ENCODE data around the gene CD63. TPM values are rescaled to one million over a fixed set of nuclear protein-coding genes. Genes with fewer than 3 reads are reported as not detected.

The CD63 gene
- total and polyA plus RNA-seq, 2 of the 4 experiments (the other 2 are of a cell fraction): 995 to 1,398 TPM

GRCh38 chr12:55682087-55682796, 46.6 kb downstream of the CD63 start:
- BruUV-seq (replicated peaks): no TSS peak
- H3K36me3 ChIP-seq (ENCODE audit: control insufficient read depth, insufficient read depth, low read length): no peaks in the 10 kb centered on the region
- DNase-seq (no peak), ATAC-seq (ENCODE audit: low read depth) (no peak)
- CTCF ChIA-PET: interaction anchor here (1.1 to 1.2 kb wide), 2 partner anchors 14 to 56 kb away, joined by 3 read pairs; no protein-coding TSS in a partner anchor
- POLR2A ChIA-PET (ENCODE audit: unreplicated experiment): no interaction called here
- no peak overlapping the region for H2BK120ac ChIP-seq (ENCODE audit: low read depth, low read length)
- no peak overlapping the region for H4K5ac ChIP-seq (ENCODE audit: low read depth, low read length)
- 60% methylated on average over 1 of the region's 13 CpGs; no CpG with 5 or more reads in 1 of the 2 experiments for WGBS, 2 experiments (ENCODE audit: extremely low coverage in 2 of 2, insufficient read length in 1 of 2)
- H3K23ac ChIP-seq (ENCODE audit: low read depth, low read length): no peak overlapping the region
- no peak overlapping the region for H3K4me2 ChIP-seq (ENCODE audit: low read depth, low read length)
- H2BK15ac ChIP-seq (ENCODE audit: low read depth, low read length): no peak overlapping the region
- no peak overlapping the region for H2AK9ac ChIP-seq (replicated peaks; ENCODE audit: low read depth, low read length, poor library complexity)
- H3K18ac ChIP-seq (ENCODE audit: low read depth, low read length): no peak overlapping the region
- H3K27ac ChIP-seq (ENCODE audit: insufficient read depth, low read length): no peak overlapping the region
- dilution Hi-C loops (cut with HindIII; ENCODE audit: low sequenced_read_pairs, unreplicated experiment): no loop called here
- TF ChIP-seq USF2 (IDR thresholded peaks at IDR 0.05; ENCODE audit: low read depth, low read length): no peak
- TF ChIP-seq POLR2A (IDR thresholded peaks at IDR 0.05; ENCODE audit: low read depth, low read length): no peak
- no peak for TF ChIP-seq MAZ (IDR thresholded peaks at IDR 0.05; ENCODE audit: borderline replicate concordance, low read depth, low read length)
- no peak for TF ChIP-seq BHLHE40 (IDR thresholded peaks at IDR 0.05; ENCODE audit: low read depth, low read length)
- TF ChIP-seq CEBPB (IDR thresholded peaks at IDR 0.05; ENCODE audit: low read depth, low read length): no peak
- TF ChIP-seq RAD21 (IDR thresholded peaks at IDR 0.05; ENCODE audit: low read length): no peak
- TF ChIP-seq RFX5 (IDR thresholded peaks at IDR 0.05; ENCODE audit: low read depth, low read length): no peak
- TF ChIP-seq CHD1 (IDR thresholded peaks at IDR 0.05; ENCODE audit: low read depth, low read length): no peak
- TF ChIP-seq MAFK (IDR thresholded peaks at IDR 0.05; ENCODE audit: low read depth, low read length): no peak
- no peak for TF ChIP-seq MXI1 (IDR thresholded peaks at IDR 0.05; ENCODE audit: borderline replicate concordance, low read depth, low read length)
- TF ChIP-seq ELK1 (IDR thresholded peaks at IDR 0.05; ENCODE audit: borderline replicate concordance, low read depth, low read length): no peak
- no peak for TF ChIP-seq RCOR1 (IDR thresholded peaks at IDR 0.05; ENCODE audit: insufficient replicate concordance, low read length)
- no peak for TF ChIP-seq CTCF (conservative IDR thresholded peaks at IDR 0.05; ENCODE audit: low read depth, low read length)
- TF ChIP-seq NFE2L2 (IDR thresholded peaks at IDR 0.05; ENCODE audit: low read depth, low read length): no peak
- TF ChIP-seq FOS (IDR thresholded peaks at IDR 0.05; ENCODE audit: low read depth, low read length): no peak
- no peak for TF ChIP-seq SMC3 (IDR thresholded peaks at IDR 0.05; ENCODE audit: low read depth, low read length)
- intact Hi-C loops (cut with micrococcal nuclease): no loop called here
- H4K8ac ChIP-seq (ENCODE audit: low read depth in 2 of 2, low read length in 2 of 2): no peak overlapping the region
- peak overlapping the region; percentile 85 for H2AFZ ChIP-seq (replicated peaks; ENCODE audit: low read length, poor library complexity)
- no peaks in the 10 kb centered on the region for H4K20me1 ChIP-seq (ENCODE audit: insufficient read depth, low read length)
- H2BK20ac ChIP-seq (ENCODE audit: low read depth, low read length): no peak overlapping the region
- H3K4me3 ChIP-seq (ENCODE audit: insufficient read depth, low read depth, low read length): no peak overlapping the region
- H3K27me3 ChIP-seq (ENCODE audit: control insufficient read depth, insufficient read depth, low read length): peaks cover 12% of the 10 kb centered on the region
- H3K9ac ChIP-seq (ENCODE audit: low read depth, low read length): no peak overlapping the region
- no peak overlapping the region for H2AK5ac ChIP-seq (ENCODE audit: low read depth, low read length)
- no peak overlapping the region for H4K91ac ChIP-seq (ENCODE audit: insufficient read depth, low read depth, low read length)
- H3K4ac ChIP-seq (ENCODE audit: low read depth, low read length): no peak overlapping the region
- H2BK5ac ChIP-seq (ENCODE audit: low read depth, low read length, poor library complexity, severe bottlenecking): no peak overlapping the region
- no peaks in the 10 kb centered on the region for H3K79me1 ChIP-seq (ENCODE audit: low read depth in 1 of 2, low read length in 2 of 2)
- H3K4me1 ChIP-seq (ENCODE audit: control insufficient read depth, insufficient read depth, low read length): peaks cover 2% of the 10 kb centered on the region
- in situ Hi-C loops (cut with MboI; ENCODE audit: low sequenced_read_pairs): no loop called here
- H3K14ac ChIP-seq (replicated peaks; ENCODE audit: low read depth, low read length): no peak overlapping the region
- no peaks in the 10 kb centered on the region for H3K9me3 ChIP-seq (ENCODE audit: control insufficient read depth, insufficient read depth, low read length)
- no peak overlapping the region for H3K56ac ChIP-seq (ENCODE audit: extremely low read depth, insufficient read depth, low read length)
- no peaks in the 10 kb centered on the region for H3K9me1 ChIP-seq (ENCODE audit: insufficient read depth, low read length)
